ENCODE measurements around the gene B4GALNT1.
"Not testable (repeated sequence)": the region's sequence is repeated elsewhere in the genome, so short reads cannot be mapped to it uniquely, and the experiment has no call there.

GRCh38 chr12:57588951-57589610 lies 43.9 kb downstream of the B4GALNT1 start:
- not testable (repeated sequence) for TF ChIP-seq CEBPB (IDR thresholded peaks at IDR 0.05; ENCODE audit: borderline replicate concordance in 1 of 2, low read depth in 2 of 2, low read length in 2 of 2); MYC (IDR thresholded peaks at IDR 0.05; ENCODE audit: insufficient read depth, insufficient read length, insufficient replicate concordance, low read length, severe bottlenecking); PAX5 (IDR thresholded peaks at IDR 0.05; ENCODE audit: borderline replicate concordance, low read depth, low read length); EZH2 (IDR thresholded peaks at IDR 0.05; ENCODE audit: borderline replicate concordance, control insufficient read depth, low read depth, low read length); FOXM1 (IDR thresholded peaks at IDR 0.05; ENCODE audit: low read depth, low read length); ZZZ3 (IDR thresholded peaks at IDR 0.05; ENCODE audit: control insufficient read depth, insufficient read length, low read depth)
